H1 (cell line): ENCODE measurements around the gene OR5B21. TPM values are rescaled to one million over a fixed set of nuclear protein-coding genes. Genes with fewer than 3 reads are reported as not detected.

Experiments
- polyA plus RNA-seq, 7 experiments: library from polyadenylated mRNA; depleted of rRNA in 3 of 7; stranded (reverse) in 5 of 7; unstranded in 2 of 7; fragments of >200 nt in 5 of 7; fragments of 200-250 nt in 2 of 7; gene quantifications; 1 replicate in 5 of 7; 2 replicates in 1 of 7; 4 replicates in 1 of 7; pipeline versions ENCODE4 v1.2.1 to v1.2.3, GENCODE V29; 2011 to 2013; ENCODE audit warnings: missing spikeins in 2 of 7, mixed read lengths in 2 of 7
- total RNA-seq: library from RNA; stranded (reverse); fragmentation: NEBNext Ultra II Directional; extraction: Animal tissue kit (Norgen Biotek cat#: 25700); gene quantifications from 2 replicates; pipeline ENCODE4 v1.2.1, GENCODE V29; 2021

Gene OR5B21
- total and polyA plus RNA-seq, 2 of the 8 experiments (the other 6 are each of a cell fraction or from before 2014, with no cell fraction given): not detected

Other genes with a start within 250 kb of the OR5B21 start
- not detected in 2 replicates for gene OR10W1, start 239.8 kb downstream of the OR5B21 start, total RNA-seq
- gene OR10W1, start 239.8 kb downstream of the OR5B21 start, polyA plus RNA-seq (2011; rRNA removed): not detected in 2 replicates
- gene OR5B17, start 149.0 kb downstream of the OR5B21 start, total RNA-seq: not detected in 2 replicates
- not detected in 2 replicates for gene OR5B17, start 149.0 kb downstream of the OR5B21 start, polyA plus RNA-seq (2011; rRNA removed)
- gene OR5B3, start 101.2 kb downstream of the OR5B21 start, total RNA-seq: not detected in 2 replicates
- gene OR5B3, start 101.2 kb downstream of the OR5B21 start, polyA plus RNA-seq (2011; rRNA removed): not detected in 2 replicates
- gene OR5B2, start 80.0 kb downstream of the OR5B21 start, total RNA-seq: not detected in 2 replicates
- gene OR5B2, start 80.0 kb downstream of the OR5B21 start, polyA plus RNA-seq (2011; rRNA removed): 0.06 TPM in 2 replicates
- not detected in 2 replicates for gene OR5B12, start 65.9 kb downstream of the OR5B21 start, total RNA-seq
- gene OR5B12, start 65.9 kb downstream of the OR5B21 start, polyA plus RNA-seq (2011; rRNA removed): not detected in 2 replicates
- gene LPXN, start 67.8 kb upstream of the OR5B21 start, total RNA-seq: 0.69 and 1.4 TPM in 2 replicates
- gene LPXN, start 67.8 kb upstream of the OR5B21 start, polyA plus RNA-seq (2011; rRNA removed): 2.5 and 2.7 TPM in 2 replicates
- gene ZFP91, start 71.0 kb upstream of the OR5B21 start, total RNA-seq: 29.0 and 29.5 TPM in 2 replicates
- 7.8 and 10.7 TPM in 2 replicates for gene ZFP91, start 71.0 kb upstream of the OR5B21 start, polyA plus RNA-seq (2011; rRNA removed)
- gene CNTF, start 114.6 kb upstream of the OR5B21 start, total RNA-seq: 1.5 and 1.9 TPM in 2 replicates
- gene CNTF, start 114.6 kb upstream of the OR5B21 start, polyA plus RNA-seq (2011; rRNA removed): 0.33 and 0.41 TPM in 2 replicates
- gene GLYAT, start 223.8 kb upstream of the OR5B21 start, total RNA-seq: not detected in 2 replicates
- gene GLYAT, start 223.8 kb upstream of the OR5B21 start, polyA plus RNA-seq (2011; rRNA removed): not detected in 2 replicates